Mesodermal cell (in vitro differentiated cells): ENCODE data around the gene TSSC4. TPM values are rescaled to one million over a fixed set of nuclear protein-coding genes. Genes with fewer than 3 reads are reported as not detected.
"Not testable (repeated sequence)": the region's sequence is repeated elsewhere in the genome, so short reads cannot be mapped to it uniquely, and the experiment has no call there.

Experiments
- H3K27ac ChIP-seq: 2 replicates; pipeline ENCODE4 v1.7.0; 2013; ENCODE audit warnings: mild to moderate bottlenecking, low read depth, low read length, moderate library complexity; ENCODE audit not compliant: severe bottlenecking
- H3K36me3 ChIP-seq: 2 replicates; pipeline ENCODE4 v1.7.1; 2013; ENCODE audit warnings: mild to moderate bottlenecking, low read length, moderate library complexity; ENCODE audit not compliant: control insufficient read depth, insufficient read depth
- H3K4me1 ChIP-seq: one replicate; pipeline ENCODE4 v1.7.1; 2013; ENCODE audit warnings: mild to moderate bottlenecking, low read length; ENCODE audit not compliant: insufficient read depth, control insufficient read depth, poor library complexity, severe bottlenecking
- H3K4me3 ChIP-seq: 2 replicates; pipeline ENCODE4 v1.7.0; 2013; ENCODE audit warnings: low read length, control low read depth, mild to moderate bottlenecking; ENCODE audit not compliant: insufficient read depth, poor library complexity, severe bottlenecking; ENCODE audit errors: extremely low read depth
- H3K9me3 ChIP-seq: 2 replicates; pipeline ENCODE4 v1.7.1; 2013; ENCODE audit warnings: mild to moderate bottlenecking, low read length, moderate library complexity; ENCODE audit not compliant: control insufficient read depth
- WGBS, 2 experiments: methylation state at CpG; one replicate each; pipeline ENCODE4 v1.1.5; 2013; ENCODE audit warnings: missing lambda C conversion rate in 2 of 2; ENCODE audit not compliant: insufficient coverage in 2 of 2; 5-methylcytosine and 5-hydroxymethylcytosine counted together
- polyA plus RNA-seq, 2 experiments: library from polyadenylated mRNA; stranded (reverse); fragments of 50-300 nt; gene quantifications; one replicate each; pipeline ENCODE4 v1.2.3, GENCODE V29; 2013

The TSSC4 gene
- 33.0 TPM for polyA plus RNA-seq (2013, experiment 1 of 2)
- polyA plus RNA-seq (2013, experiment 2 of 2), result 33.4 TPM

GRCh38 chr11:2400069-2400761 is at the start of gene TSSC4:
Gene TSSC4 (plus strand): TSS chr11:2400750. CDS start chr11:2402634, 1,884 bp downstream.
- Histone ChIP-seq H3K4me3 (peak within 1 kb of the TSS; percentile 98), H3K36me3 (peaks cover 59% of the 10 kb centered on the region), H3K9me3 (no peaks in the 10 kb centered on the region), H3K4me1 (peaks cover 16% of the 10 kb centered on the region), H3K27ac (peak within 1 kb of the TSS; percentile 98)
- 8% methylated on average over 50 to 59 of the region's 66 CpGs for WGBS, 2 experiments

- H3K36me3 ChIP-seq, result no peaks in the 10 kb centered on the region
- no peak overlapping the region for H3K27ac ChIP-seq
- H3K4me3 ChIP-seq, result no peak overlapping the region
- no peaks in the 10 kb centered on the region for H3K4me1 ChIP-seq
- H3K9me3 ChIP-seq, result no peaks in the 10 kb centered on the region
- 66 to 78% methylated on average over 3 of the region's 3 CpGs for WGBS, 2 experiments
Observed at GRCh38 chr11:2351701-2352100, 48.8 kb upstream of the TSSC4 start.

- no peaks in the 10 kb centered on the region for H3K9me3 ChIP-seq
- no peaks in the 10 kb centered on the region for H3K36me3 ChIP-seq
- no peak overlapping the region for H3K27ac ChIP-seq
- 84% methylated on average over 4 of the region's 4 CpGs for WGBS, 2 experiments
- no peaks in the 10 kb centered on the region for H3K4me1 ChIP-seq
- H3K4me3 ChIP-seq, result no peak overlapping the region
Observed at GRCh38 chr11:2352420-2352819, 48.1 kb upstream of the TSSC4 start.

DNA sequence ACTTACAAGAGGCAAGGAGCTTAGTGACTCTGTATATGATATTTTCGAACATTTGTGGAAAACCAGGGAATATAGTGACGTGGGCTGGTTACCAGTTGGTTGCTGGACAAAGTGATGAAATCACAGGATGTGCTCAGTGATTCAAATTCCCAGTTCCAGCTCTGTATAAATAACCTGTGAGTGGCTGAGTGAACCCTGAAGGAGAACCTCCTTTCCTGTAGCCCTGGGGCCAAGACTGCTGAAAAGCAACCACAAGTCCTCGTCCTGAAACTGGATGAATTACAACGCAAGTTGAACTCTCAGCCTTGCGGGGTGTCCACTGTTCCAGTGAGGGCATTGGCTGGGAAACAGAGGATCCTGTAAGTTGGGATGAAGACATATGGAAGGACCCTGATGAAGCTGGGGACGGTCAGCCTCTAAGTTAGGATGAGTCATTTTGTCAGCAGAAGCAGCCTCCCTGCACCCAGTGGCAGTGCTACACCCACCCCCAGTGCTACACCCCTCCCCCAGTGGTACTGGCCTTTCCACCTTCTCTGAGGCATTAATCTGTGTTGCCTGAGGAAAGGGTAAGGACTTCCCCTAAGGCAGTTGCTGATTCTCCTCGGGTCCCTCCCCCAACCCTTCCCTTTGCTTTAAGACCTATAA is 45.4 kb upstream of the TSSC4 start:
- 73 to 74% methylated on average over 5 to 6 of the region's 7 CpGs for WGBS, 2 experiments
- Histone ChIP-seq H3K9me3 (no peaks in the 10 kb centered on the region), H3K4me1 (no peaks in the 10 kb centered on the region), H3K27ac (no peak overlapping the region), H3K4me3 (no peak overlapping the region), H3K36me3 (no peaks in the 10 kb centered on the region)

GRCh38 chr11:2357246-2357645 is 43.3 kb upstream of the TSSC4 start:
- H3K9me3 ChIP-seq, result no peaks in the 10 kb centered on the region
- no peak overlapping the region for H3K27ac ChIP-seq
- H3K36me3 ChIP-seq, result no peaks in the 10 kb centered on the region
- H3K4me3 ChIP-seq, result no peak overlapping the region
- H3K4me1 ChIP-seq, result no peaks in the 10 kb centered on the region
- WGBS, 2 experiments, result 73 to 87% methylated on average over 4 to 7 of the region's 8 CpGs

DNA sequence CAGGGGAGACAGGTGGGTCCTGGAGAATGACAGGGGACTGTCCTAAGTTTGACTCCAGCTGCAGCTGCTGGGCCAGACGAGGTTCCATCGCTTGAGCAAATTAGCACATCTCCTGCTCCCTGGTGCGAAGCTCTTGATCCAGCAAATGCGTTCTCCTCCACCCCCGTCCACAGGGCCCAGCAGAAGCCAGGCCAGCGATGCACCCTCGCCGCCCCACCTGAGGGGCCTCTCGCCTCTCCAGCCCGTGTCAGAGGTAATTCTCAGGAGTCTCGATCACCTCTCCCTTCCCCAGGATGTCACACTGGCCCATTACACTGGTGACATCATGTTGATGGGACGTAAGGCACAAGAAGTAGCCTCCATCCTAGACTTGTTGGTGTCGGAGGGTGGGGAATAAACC is 42.9 kb upstream of the TSSC4 start:
- 87 to 88% methylated on average over 7 to 9 of the region's 13 CpGs for WGBS, 2 experiments

DNA sequence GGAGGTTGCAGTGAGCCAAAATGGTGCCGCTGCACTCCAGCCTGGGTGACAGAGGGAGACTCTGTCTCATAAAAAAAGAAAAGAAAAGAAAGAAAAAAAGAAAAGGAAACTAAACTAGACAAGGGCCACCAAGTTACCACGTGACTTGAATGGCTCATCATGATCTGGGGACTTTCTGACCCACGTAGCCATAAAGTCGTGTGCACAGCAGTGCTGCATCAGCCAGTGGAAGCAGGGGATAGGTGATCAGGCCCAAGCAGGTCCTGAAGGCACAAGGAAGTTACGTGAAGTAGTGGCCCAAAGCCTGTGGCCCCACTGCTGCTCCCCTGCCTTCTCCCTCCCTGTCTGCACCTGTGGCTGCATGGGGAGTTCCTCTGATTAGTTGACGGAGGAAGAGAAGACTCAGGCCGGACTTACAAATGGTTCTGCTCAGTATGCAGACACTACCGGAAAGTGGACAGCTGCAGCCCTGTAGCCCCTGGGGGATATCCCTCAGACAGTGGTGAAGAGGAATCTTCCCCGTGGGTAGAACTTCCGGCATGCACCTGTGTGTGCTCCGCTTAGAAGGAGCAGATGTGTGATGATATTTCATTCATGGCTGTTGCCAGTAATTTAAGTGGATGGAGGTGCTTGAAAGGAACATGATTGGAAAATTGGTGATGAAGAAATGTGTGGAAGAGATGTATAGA is 41.7 kb upstream of the TSSC4 start:
- no peak overlapping the region for H3K27ac ChIP-seq
- H3K4me3 ChIP-seq, result no peak overlapping the region
- H3K9me3 ChIP-seq, result no peaks in the 10 kb centered on the region
- 90 to 93% methylated on average over 10 to 11 of the region's 11 CpGs for WGBS, 2 experiments
- no peaks in the 10 kb centered on the region for H3K4me1 ChIP-seq
- no peaks in the 10 kb centered on the region for H3K36me3 ChIP-seq

More for the DNA sequence above, 42.9 kb upstream of the TSSC4 start:
- not testable (repeated sequence) for H3K9me3 ChIP-seq, H3K4me1 ChIP-seq, H3K27ac ChIP-seq, H3K36me3 ChIP-seq, H3K4me3 ChIP-seq

- no peak overlapping the region for H3K27ac ChIP-seq
- no peak overlapping the region for H3K4me3 ChIP-seq
- H3K4me1 ChIP-seq, result no peaks in the 10 kb centered on the region
- WGBS, 2 experiments, result 94 to 95% methylated on average over 7 to 9 of the region's 9 CpGs
- H3K36me3 ChIP-seq, result no peaks in the 10 kb centered on the region
- H3K9me3 ChIP-seq, result no peaks in the 10 kb centered on the region
Observed at GRCh38 chr11:2359557-2359956, 41.0 kb upstream of the TSSC4 start.

DNA sequence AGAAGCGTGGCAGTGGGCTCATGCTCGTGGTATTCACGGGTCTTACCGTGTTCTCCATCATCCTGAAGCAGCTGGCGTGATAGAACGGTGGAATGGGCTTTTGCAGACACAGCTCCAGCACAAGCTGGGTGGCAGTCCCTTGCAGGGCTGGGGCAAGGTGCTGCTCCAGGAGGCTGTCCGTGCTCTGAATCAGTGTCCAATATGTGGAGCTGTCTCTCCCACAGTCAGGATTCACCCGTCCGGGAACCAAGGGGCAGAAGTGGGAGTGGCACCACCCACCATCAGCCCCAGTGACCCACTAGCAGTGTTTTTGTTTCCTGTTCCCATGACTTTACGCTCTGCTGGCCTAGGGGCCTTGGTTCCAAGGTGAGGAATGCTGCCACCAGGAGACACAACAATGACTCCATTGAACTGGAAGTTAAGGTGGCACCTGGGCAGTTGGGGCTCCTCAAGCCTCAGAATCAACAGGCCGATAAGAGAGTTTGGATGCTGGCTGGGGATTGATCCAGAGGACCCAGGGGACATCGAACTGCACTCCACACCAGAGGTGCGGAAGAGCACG is 40.4 kb upstream of the TSSC4 start:
- 91 to 96% methylated on average over 13 to 14 of the region's 14 CpGs for WGBS, 2 experiments
- H3K4me1 ChIP-seq, result no peaks in the 10 kb centered on the region
- H3K9me3 ChIP-seq, result no peaks in the 10 kb centered on the region
- no peak overlapping the region for H3K4me3 ChIP-seq
- no peaks in the 10 kb centered on the region for H3K36me3 ChIP-seq
- no peak overlapping the region for H3K27ac ChIP-seq

DNA sequence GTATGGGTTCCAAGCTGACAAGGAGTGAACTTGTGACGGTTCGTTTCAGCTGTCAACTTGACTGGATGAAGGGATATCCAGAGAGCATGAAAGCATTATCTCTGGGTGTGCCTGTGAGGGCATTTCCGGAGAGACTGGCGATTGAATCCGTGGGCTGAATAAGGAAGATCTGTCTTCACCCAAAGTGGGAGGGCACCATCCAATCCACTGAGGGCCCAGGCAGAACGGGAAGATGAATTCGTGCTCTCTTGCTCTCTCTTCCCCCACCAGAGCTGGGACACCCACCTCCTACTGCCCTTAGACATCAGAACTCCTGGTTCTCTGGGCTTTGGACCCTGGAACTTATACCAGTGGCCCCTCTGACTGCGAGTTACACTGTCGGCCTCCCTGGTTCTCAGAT is 39.0 kb upstream of the TSSC4 start:
- WGBS, 2 experiments, result 83 to 87% methylated on average over 6 to 9 of the region's 9 CpGs
- Histone ChIP-seq H3K4me1 (no peaks in the 10 kb centered on the region), H3K36me3 (no peaks in the 10 kb centered on the region), H3K9me3 (no peaks in the 10 kb centered on the region), H3K4me3 (no peak overlapping the region), H3K27ac (no peak overlapping the region)
